ENCODE data around the gene CELA2B. TPM values are rescaled to one million over a fixed set of nuclear protein-coding genes. Genes with fewer than 3 reads are reported as not detected.

CELA2B gene
- total and polyA plus RNA-seq, 9 of the 15 experiments (the other 6 are each of a cell fraction or from before 2014, with no cell fraction given) = 0.25 to 2.1 (median 0.38) TPM; not detected in 5

DNA sequence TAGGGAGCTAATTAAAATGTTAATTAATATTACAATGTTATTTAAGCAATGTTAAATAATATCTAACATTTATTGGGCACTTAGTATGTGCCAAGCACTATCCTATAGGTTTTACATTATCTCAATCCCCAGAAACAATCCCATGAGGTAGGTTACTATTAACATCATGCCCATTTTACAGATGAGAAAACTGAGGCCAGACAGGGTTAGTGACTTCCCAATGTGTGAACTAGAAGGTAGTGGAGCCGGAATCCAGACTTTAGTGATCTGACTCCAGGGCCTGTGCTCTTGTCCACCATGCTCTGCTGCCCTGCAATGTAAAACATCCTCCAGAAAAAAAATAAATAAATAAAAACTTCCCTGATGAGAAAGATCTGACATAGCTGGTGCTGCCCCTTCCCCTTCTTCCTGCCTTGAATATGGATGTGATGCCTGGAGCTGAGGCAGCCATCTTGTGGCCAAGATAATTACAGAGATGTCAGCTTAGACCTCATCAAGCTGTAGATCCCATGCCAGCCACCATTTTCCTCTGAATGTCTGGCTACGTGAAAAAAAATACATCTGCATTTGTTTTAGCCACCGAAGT lies 26.9 kb upstream of the CELA2B start (continued):
- TF ChIP-seq ZEB2 (IDR thresholded peaks at IDR 0.05) (no peak), BRF1 (IDR thresholded peaks at IDR 0.05; ENCODE audit: borderline replicate concordance, extremely low read depth, insufficient read length) (no peak), TOE1 (IDR thresholded peaks at IDR 0.05; ENCODE audit: borderline replicate concordance) (no peak), TOE1 (CRISPR knock-in tag; IDR thresholded peaks at IDR 0.05; ENCODE audit: borderline replicate concordance, low read depth) (no peak), SETDB1 (IDR thresholded peaks at IDR 0.05; ENCODE audit: low read length) (no peak), JUND (IDR thresholded peaks at IDR 0.05; ENCODE audit: borderline replicate concordance, low read depth, low read length) (no peak), JUND (tag; IDR thresholded peaks at IDR 0.05; ENCODE audit: borderline replicate concordance, low read depth, low read length) (no peak), HNRNPUL1 (IDR thresholded peaks at IDR 0.05; ENCODE audit: low read length) (no peak), KDM1A (IDR thresholded peaks at IDR 0.05) (peak; percentile 75 to 83)
- TF ChIP-seq, protein P1, sequence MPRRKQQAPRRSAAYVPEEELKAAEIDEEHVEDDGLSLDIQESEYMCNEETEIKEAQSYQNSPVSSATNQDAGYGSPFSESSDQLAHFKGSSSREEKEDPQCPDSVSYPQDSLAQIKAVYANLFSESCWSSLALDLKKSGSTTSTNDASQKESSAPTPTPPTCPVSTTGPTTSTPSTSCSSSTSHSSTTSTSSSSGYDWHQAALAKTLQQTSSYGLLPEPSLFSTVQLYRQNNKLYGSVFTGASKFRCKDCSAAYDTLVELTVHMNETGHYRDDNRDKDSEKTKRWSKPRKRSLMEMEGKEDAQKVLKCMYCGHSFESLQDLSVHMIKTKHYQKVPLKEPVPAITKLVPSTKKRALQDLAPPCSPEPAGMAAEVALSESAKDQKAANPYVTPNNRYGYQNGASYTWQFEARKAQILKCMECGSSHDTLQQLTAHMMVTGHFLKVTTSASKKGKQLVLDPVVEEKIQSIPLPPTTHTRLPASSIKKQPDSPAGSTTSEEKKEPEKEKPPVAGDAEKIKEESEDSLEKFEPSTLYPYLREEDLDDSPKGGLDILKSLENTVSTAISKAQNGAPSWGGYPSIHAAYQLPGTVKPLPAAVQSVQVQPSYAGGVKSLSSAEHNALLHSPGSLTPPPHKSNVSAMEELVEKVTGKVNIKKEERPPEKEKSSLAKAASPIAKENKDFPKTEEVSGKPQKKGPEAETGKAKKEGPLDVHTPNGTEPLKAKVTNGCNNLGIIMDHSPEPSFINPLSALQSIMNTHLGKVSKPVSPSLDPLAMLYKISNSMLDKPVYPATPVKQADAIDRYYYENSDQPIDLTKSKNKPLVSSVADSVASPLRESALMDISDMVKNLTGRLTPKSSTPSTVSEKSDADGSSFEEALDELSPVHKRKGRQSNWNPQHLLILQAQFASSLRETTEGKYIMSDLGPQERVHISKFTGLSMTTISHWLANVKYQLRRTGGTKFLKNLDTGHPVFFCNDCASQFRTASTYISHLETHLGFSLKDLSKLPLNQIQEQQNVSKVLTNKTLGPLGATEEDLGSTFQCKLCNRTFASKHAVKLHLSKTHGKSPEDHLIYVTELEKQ (CRISPR knock-in tag; IDR thresholded peaks at IDR 0.05) = no peak
- TF ChIP-seq, protein P2, sequence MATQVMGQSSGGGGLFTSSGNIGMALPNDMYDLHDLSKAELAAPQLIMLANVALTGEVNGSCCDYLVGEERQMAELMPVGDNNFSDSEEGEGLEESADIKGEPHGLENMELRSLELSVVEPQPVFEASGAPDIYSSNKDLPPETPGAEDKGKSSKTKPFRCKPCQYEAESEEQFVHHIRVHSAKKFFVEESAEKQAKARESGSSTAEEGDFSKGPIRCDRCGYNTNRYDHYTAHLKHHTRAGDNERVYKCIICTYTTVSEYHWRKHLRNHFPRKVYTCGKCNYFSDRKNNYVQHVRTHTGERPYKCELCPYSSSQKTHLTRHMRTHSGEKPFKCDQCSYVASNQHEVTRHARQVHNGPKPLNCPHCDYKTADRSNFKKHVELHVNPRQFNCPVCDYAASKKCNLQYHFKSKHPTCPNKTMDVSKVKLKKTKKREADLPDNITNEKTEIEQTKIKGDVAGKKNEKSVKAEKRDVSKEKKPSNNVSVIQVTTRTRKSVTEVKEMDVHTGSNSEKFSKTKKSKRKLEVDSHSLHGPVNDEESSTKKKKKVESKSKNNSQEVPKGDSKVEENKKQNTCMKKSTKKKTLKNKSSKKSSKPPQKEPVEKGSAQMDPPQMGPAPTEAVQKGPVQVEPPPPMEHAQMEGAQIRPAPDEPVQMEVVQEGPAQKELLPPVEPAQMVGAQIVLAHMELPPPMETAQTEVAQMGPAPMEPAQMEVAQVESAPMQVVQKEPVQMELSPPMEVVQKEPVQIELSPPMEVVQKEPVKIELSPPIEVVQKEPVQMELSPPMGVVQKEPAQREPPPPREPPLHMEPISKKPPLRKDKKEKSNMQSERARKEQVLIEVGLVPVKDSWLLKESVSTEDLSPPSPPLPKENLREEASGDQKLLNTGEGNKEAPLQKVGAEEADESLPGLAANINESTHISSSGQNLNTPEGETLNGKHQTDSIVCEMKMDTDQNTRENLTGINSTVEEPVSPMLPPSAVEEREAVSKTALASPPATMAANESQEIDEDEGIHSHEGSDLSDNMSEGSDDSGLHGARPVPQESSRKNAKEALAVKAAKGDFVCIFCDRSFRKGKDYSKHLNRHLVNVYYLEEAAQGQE (IDR thresholded peaks at IDR 0.05; ENCODE audit: borderline replicate concordance) = no peak
- TF ChIP-seq, protein P2 (CRISPR knock-in tag; IDR thresholded peaks at IDR 0.05; ENCODE audit: low read depth) = no peak
- TF ChIP-seq, protein P3, sequence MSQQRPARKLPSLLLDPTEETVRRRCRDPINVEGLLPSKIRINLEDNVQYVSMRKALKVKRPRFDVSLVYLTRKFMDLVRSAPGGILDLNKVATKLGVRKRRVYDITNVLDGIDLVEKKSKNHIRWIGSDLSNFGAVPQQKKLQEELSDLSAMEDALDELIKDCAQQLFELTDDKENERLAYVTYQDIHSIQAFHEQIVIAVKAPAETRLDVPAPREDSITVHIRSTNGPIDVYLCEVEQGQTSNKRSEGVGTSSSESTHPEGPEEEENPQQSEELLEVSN (IDR thresholded peaks at IDR 0.05; ENCODE audit: borderline replicate concordance in 1 of 2, extremely low read depth in 1 of 2, insufficient read depth in 1 of 2, insufficient read length in 1 of 2, low read depth in 1 of 2, low read length in 1 of 2, poor library complexity in 1 of 2, severe bottlenecking in 1 of 2) = no peak
- TF ChIP-seq, protein P4, sequence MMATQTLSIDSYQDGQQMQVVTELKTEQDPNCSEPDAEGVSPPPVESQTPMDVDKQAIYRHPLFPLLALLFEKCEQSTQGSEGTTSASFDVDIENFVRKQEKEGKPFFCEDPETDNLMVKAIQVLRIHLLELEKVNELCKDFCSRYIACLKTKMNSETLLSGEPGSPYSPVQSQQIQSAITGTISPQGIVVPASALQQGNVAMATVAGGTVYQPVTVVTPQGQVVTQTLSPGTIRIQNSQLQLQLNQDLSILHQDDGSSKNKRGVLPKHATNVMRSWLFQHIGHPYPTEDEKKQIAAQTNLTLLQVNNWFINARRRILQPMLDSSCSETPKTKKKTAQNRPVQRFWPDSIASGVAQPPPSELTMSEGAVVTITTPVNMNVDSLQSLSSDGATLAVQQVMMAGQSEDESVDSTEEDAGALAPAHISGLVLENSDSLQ (IDR thresholded peaks at IDR 0.05) = no peak
